Measurements from ENCODE around the gene ARID1A.

DNA sequence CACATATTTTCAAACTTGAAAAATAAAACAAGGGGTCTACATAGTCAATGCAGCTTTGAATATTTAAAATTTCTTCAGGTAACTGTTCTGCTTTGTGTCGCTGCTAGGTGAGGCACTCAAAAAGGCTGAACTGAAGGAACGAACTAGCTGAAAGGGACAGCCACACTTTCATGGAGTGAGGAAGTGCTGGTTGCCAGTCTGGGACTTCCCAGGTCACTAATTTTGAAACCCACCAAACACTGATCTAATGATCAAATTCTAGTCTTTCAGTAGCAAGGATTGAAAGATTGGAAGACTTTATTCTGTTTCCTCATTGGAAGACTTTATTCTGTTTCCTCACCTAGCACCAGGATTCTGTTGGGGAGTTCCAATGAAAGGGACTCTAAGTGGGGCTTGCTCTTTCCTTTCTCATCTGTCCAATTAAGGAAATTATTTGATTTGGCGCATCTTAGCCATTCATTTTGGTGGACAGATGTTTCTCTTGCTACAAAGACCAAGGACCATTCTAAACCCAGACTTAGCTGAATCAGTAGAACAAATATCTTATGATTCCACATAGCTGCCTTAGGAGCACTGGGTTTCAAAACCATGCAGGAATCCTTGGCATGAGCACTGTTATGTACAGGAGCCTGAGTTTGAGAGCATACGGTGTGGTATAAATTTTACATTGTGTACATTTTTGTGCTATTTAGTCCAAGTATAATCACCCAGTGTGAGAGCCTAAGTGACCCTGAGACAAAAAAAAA is 10.9 kb upstream of the ARID1A start:
- no peak for TF ChIP-seq CTCF (optimal IDR thresholded peaks at IDR 0.05 in 1 of 3, IDR thresholded peaks at IDR 0.05 in 1 of 3, conservative IDR thresholded peaks at IDR 0.05 in 1 of 3; ENCODE audit: extremely low read depth in 1 of 3, insufficient read depth in 2 of 3, low read length in 3 of 3)
- no peak for TF ChIP-seq EZH2 (IDR thresholded peaks at IDR 0.05; ENCODE audit: low read length)

All from keratinocyte (primary cell).